DMS114 treated with DMSO at 0.1 percent for 48 hours (cell line): ENCODE measurements around the gene LAGE3.

Experiments used
- DNase-seq: peaks from one replicate; lab custom pipeline; 2025; ENCODE audit not compliant: unreplicated experiment; lab: John Stamatoyannopoulos, UW

Gene LAGE3

GRCh38 chrX:154477891-154478477, 1.1 kb downstream of the LAGE3 start:
- no peak for DNase-seq

GRCh38 chrX:154476821-154477220, 2.3 kb downstream of the LAGE3 start:
- DNase-seq = no peak

- DNase-seq = no peak
Observed at GRCh38 chrX:154473683-154474082, 5.4 kb downstream of the LAGE3 start.

GRCh38 chrX:154472685-154473632, 6.1 kb downstream of the LAGE3 start:
- no peak for DNase-seq

GRCh38 chrX:154471839-154472684, 7.0 kb downstream of the LAGE3 start:
- DNase-seq = no peak

GRCh38 chrX:154470914-154471568, 8.0 kb downstream of the LAGE3 start:
- no peak for DNase-seq

- no peak for DNase-seq
Observed at GRCh38 chrX:154470434-154470833, 8.6 kb downstream of the LAGE3 start.

- DNase-seq = no peak
Observed at GRCh38 chrX:154469880-154470279, 9.2 kb downstream of the LAGE3 start.

- no peak for DNase-seq
Observed at GRCh38 chrX:154469114-154469513, 10.0 kb downstream of the LAGE3 start.

GRCh38 chrX:154468217-154468616, 10.9 kb downstream of the LAGE3 start:
- no peak for DNase-seq

GRCh38 chrX:154467556-154467955, 11.5 kb downstream of the LAGE3 start:
- DNase-seq = no peak

- no peak for DNase-seq
Observed at GRCh38 chrX:154466907-154467306, 12.2 kb downstream of the LAGE3 start.

- no peak for DNase-seq
Observed at GRCh38 chrX:154466036-154466435, 13.0 kb downstream of the LAGE3 start.

- no peak for DNase-seq
Observed at GRCh38 chrX:154465601-154466000, 13.5 kb downstream of the LAGE3 start.

- no peak for DNase-seq
Observed at GRCh38 chrX:154464806-154465365, 14.2 kb downstream of the LAGE3 start.

- DNase-seq = no peak
Observed at GRCh38 chrX:154463611-154464220, 15.4 kb downstream of the LAGE3 start.

- DNase-seq = no peak
Observed at GRCh38 chrX:154462396-154462795, 16.7 kb downstream of the LAGE3 start.

- no peak for DNase-seq
Observed at GRCh38 chrX:154460326-154460725, 18.8 kb downstream of the LAGE3 start.

- DNase-seq = no peak
Observed at GRCh38 chrX:154459832-154460231, 19.2 kb downstream of the LAGE3 start.
